GM21447 (cell line): ENCODE results near the gene UGT1A9.
"Not testable (repeated sequence)": the region's sequence is repeated elsewhere in the genome, so short reads cannot be mapped to it uniquely, and the experiment has no call there.

Source experiments
- ATAC-seq: cut with Tn5 transposase; IDR thresholded peaks from one replicate; pipeline ENCODE4 v1.9.1; 2021; ENCODE audit not compliant: unreplicated experiment

UGT1A9 gene

GRCh38 chr2:233711312-233712008 lies 39.8 kb downstream of the UGT1A9 start:
- no peak for ATAC-seq

DNA sequence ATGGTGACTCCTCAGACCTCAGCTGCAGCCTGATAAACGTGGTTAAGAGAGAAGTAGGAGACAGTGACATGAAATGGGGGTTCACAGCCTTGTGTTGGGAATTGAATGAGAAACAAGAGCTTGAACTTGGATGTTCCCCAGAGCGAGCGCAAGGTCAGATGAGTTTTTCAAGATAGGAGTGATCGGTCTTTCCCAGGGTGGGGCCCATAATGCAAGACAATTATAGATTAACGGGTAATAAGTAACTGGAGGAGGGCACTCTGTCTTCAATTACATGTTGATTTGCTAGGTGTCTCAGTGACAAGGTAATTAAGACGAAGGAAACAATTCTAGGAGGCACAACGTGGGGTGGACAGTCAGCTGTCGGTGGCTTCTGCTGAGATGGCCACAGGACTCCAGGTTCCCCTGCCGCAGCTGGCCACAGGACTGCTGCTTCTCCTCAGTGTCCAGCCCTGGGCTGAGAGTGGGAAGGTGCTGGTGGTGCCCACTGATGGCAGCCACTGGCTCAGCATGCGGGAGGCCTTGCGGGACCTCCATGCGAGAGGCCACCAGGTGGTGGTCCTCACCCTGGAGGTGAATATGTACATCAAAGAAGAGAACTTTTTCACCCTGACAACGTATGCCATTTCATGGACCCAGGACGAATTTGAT lies 41.0 kb downstream of the UGT1A9 start, which contains the start of gene UGT1A5:
TSS of gene UGT1A5 (plus strand) at position 297 of the 651 bp plus-strand sequence. CDS start at position 382, 85 bp downstream.
- no peak for ATAC-seq

- ATAC-seq: no peak
These were observed 41.5 kb downstream of the UGT1A9 start for GRCh38 chr2:233713262-233713615.

DNA sequence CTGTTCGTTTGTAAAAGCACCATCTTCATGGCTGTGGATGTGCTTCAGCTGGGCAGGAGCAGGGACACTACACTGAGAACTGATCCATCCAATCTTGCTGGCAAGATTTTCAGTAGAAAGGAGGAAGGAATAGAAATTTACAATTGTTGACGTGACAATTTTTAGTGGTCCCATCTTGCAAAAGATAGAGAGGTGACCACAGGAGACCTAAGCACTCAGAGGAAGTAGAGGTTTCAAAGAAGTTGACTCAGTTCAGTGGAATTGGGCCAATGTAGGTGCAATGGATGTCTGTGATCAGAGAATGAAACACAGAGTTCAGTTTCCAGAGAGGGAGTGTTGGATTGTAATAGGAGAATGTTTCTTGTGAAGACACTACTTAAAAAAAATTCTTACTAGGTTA lies 42.4 kb downstream of the UGT1A9 start:
- no peak for ATAC-seq

DNA sequence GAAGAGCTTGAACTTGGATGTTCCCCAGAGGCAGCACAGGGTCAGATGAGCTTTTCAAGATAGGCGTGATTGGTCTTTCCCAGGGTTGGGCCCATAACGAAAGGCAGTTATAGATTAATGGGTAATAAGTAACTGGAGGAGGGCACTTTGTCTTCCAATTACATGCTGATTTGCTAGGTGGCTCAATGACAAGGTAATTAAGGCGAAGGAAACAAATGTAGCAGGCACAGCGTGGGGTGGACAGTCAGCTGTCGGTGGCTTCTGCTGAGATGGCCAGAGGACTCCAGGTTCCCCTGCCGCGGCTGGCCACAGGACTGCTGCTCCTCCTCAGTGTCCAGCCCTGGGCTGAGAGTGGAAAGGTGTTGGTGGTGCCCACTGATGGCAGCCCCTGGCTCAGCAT lies 46.9 kb downstream of the UGT1A9 start, which contains the start of gene UGT1A4:
TSS of gene UGT1A4 (plus strand) at position 185 of the 400 bp plus-strand sequence. CDS start at position 270, 85 bp downstream.
- no peak for ATAC-seq

DNA sequence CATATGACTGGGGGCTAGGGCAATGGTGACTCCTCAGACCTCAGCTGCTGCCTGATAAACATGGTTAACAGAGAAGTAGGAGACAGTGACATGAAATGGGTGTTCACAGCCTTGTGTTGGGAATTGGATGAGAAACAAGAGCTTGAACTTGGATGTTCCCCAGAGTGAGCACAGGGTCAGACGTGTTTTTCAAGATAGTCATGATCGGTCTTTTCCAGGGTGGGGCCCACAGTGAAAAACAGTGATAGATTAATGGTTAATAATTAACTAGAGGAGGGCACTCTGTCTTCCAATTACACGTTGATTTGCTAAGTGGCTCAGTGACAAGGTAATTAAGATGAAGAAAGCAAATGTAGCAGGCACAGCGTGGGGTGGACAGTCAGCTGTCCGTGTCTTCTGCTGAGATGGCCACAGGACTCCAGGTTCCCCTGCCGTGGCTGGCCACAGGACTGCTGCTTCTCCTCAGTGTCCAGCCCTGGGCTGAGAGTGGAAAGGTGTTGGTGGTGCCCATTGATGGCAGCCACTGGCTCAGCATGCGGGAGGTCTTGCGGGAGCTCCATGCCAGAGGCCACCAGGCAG lies 57.1 kb downstream of the UGT1A9 start, which contains the start of gene UGT1A3:
TSS of gene UGT1A3 (plus strand) at position 320 of the 579 bp plus-strand sequence. CDS start at position 405, 85 bp downstream.
- no peak for ATAC-seq

- ATAC-seq: not testable (repeated sequence)
These were observed 65.4 kb downstream of the UGT1A9 start for GRCh38 chr2:233736868-233737653.

DNA sequence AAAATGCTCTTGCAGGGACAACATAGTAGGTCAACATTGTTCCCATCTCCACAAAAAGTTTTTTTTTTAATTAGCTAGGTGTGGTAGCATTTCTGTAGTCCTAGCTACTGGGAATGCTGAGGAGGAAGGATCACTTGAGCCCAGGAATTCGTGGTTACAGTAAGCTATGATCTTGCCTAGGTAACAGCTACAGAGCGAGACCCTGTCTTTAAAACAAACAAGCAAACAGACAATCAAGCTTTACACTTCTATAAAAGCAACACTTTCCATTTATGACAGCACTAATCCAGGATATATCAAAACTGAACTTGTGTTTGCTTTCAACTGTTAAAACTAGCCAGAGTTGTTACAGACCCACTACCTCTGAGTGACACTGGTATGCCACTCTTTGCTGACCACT lies 69.2 kb downstream of the UGT1A9 start:
- no peak for ATAC-seq

GRCh38 chr2:233743464-233744259 lies 72.0 kb downstream of the UGT1A9 start:
- no peak for ATAC-seq

DNA sequence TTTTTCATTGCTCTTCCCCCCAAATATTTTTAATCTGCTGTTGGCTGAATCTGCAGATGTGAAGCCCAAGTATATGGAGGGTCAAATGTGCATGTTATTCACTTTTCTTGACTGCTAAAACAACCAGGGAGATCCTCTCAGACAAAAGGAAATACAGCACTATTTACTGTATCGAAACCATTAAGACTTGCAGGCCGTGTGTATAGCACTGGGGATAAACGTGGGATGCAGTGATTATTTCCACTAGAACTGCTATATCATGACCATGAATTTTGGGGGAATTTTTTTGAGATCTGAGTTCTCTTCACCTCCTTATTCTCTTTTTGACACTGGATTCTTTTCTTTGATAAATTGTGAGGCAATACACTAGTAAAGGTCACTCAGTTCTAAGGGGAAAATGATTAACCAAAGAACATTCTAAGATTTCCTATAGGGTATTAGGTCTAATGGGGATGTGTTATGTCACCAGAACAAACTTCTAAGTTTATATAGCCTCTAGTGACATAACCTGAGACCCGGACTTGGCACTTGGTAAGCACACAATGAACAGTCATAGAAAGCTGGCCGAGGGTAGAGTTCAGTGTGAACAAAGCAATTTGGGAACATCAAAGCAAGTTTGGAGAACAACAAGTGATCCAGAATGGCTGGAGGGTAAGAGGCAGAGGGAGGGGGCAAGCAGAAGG lies 73.5 kb downstream of the UGT1A9 start:
- ATAC-seq: no peak

DNA sequence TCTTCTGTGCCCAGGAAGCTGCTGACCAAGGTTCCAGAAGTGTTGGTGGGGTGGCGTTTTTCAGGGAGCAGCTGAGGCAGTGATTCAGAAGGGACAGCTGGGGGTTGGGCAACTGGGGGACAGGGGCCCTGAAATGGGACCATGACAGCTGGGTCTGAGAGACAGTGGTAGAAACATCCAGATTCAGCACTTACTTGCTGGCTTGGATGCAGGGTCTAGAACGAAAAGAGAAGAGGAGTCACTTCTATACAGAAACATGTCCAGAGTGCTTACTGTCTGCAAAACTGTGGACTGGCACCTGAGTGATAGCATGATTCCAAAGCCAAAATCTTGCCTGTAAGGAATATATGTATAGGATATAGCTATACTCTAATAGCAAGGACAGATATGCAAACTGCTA lies 74.1 kb downstream of the UGT1A9 start:
- ATAC-seq: not testable (repeated sequence)

DNA sequence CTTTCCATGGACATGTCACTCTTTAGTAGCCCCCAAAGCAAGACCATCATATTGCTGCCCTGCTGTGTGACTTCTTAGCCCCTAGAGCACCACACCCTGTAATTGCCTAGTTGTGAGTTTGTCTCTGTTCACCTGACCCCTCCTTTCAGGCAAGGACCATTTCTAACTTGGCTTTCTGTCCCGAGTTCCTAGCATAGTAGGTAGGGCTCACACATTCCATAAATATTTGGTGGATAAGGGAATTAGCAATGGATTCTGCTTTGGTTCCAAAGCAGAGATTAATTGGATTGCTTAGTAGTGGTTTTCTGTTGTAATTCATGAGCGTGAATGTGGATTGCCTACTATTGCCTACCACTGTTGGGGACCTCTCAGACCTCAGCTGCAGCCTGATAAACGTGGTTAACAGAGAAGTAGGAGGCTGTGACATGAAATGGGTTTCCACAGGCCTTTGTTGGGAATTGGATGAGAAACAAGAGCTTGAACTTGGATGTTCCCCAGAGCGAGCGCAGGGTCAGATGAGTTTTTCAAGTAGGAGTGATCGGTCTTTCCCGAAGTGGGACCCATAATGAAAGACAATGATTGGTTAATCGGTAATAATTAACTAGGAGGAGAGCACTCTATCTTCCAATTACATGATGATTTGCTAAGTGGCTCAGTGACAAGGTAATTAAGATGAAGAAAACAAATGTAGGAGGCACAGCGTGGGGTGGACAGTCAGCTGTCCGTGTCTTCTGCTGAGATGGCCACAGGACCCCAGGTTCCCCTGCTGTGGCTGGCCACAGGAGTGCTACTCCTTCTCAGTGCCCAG lies 75.0 kb downstream of the UGT1A9 start:
- no peak for ATAC-seq

DNA sequence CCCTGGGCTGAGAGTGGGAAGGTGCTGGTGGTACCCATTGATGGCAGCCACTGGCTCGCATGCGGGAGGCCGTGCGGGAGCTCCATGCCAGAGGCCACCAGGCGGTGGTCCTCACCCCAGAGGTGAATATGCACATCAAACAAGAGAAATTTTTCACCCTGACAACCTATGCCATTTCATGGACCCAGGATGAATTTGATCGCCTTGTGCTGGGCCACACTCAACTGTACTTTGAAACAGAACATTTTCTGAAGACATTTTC lies 75.5 kb downstream of the UGT1A9 start:
- no peak for ATAC-seq

- ATAC-seq: not testable (repeated sequence)
These were observed 79.0 kb downstream of the UGT1A9 start for GRCh38 chr2:233750689-233751088.

DNA sequence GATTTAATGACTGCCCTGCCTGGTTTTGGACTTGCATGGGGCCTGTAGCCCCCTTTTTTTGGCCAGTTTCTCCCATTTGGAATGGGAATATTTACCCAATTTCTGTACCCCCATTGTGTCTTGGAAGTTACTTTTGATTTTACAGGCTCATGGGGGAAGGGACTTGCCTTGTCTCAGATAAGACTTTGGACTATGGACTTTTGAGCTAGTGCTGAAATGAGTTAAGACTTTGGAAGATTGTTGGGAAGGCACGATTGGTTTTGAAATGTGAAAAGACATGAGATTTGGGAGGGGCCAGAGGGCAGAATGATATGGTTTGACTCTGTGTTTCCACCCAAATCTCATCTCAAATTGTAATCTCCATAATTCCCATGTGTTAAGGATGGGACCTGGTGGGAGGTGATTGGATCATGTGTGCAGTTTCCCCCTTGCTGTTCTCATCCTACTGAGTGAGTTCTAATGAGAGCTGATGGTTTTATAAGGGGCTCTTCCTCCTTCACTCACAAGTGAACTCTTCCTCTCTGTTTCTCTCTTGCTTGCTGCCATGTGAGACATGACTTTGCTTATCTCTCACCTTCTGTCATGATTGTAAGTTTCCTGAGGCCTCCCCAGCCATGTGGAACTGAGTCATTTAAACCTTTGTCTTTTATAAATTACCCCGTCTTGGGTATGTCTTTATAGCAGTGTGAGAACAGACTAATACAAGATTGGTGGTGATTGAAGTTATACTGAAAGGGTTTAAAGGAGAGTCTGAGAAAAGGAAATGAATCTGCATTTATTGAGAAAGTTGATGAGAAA lies 79.7 kb downstream of the UGT1A9 start:
- ATAC-seq: not testable (repeated sequence)

GRCh38 chr2:233754872-233755611 lies 83.3 kb downstream of the UGT1A9 start:
- no peak for ATAC-seq

GRCh38 chr2:233756429-233757081 lies 84.9 kb downstream of the UGT1A9 start:
- ATAC-seq: no peak
